Activated T-cell treated with anti-CD3 and anti-CD28 coated beads, Interleukin-2, amount 50 U/mL, for 4 hours (primary cell): Measurements from ENCODE around the gene ZSCAN20. TPM values are rescaled to one million over a fixed set of nuclear protein-coding genes. Genes with fewer than 3 reads are reported as not detected.

Experiments
- ATAC-seq, 2 donors: fragments of 200-7000 bp; cut with Tn5 transposase; one replicate each; pipeline ENCODE4 v1.10.0; 2021
- DNase-seq: peaks from one replicate; pipeline ENCODE4 v3.0.0-alpha.2; 2020
- H3K27me3 Mint-ChIP-seq: one replicate; pipeline ENCODE4 v1.8.0; 2021; ENCODE audit warnings: low read depth, mixed read lengths
- H3K36me3 Mint-ChIP-seq: one replicate; pipeline ENCODE4 v1.8.0; 2022; ENCODE audit warnings: mixed read lengths; ENCODE audit not compliant: insufficient read depth
- H3K4me1 Mint-ChIP-seq: one replicate; pipeline ENCODE4 v1.8.0; 2021; ENCODE audit warnings: low read depth, mixed read lengths
- H3K4me3 Mint-ChIP-seq: one replicate; pipeline ENCODE4 v1.8.0; 2021; ENCODE audit warnings: mild to moderate bottlenecking, moderate library complexity, mixed read lengths
- H3K9me3 Mint-ChIP-seq: one replicate; pipeline ENCODE4 v1.8.0; 2021; ENCODE audit warnings: mixed read lengths
- total RNA-seq, 3 donors: library from RNA; stranded (reverse); gene quantifications; one replicate each; pipeline ENCODE4 v1.2.1, GENCODE V29; 2021

Gene ZSCAN20
- total RNA-seq, 3 donors from 2014 or later = 1.9 to 3.7 (median 3.1) TPM

DNA sequence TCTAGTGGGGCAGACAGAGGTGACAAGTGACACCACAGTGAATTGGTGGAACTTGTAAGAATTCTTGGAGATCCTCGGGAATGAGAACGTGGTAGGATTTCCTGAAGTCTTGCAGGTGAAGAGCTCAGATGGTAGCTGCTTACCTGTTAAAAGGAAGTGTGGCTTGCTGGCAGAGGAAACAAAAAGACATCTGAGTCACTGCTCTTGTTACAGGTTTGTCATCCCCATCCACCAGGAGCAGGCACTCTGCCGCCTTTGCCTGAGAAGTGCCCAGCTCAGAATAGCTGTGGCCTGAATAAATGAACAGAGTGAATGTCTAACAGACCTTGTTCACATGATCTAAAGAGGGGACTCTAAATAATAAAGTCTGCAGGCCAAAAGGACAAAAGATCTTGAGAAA, 12.3 kb upstream of the ZSCAN20 start:
- Mint-ChIP-seq H3K4me3 (no peak overlapping the region), H3K36me3 (no peaks in the 10 kb centered on the region), H3K27me3 (peaks cover 6% of the 10 kb centered on the region), H3K9me3 (no peaks in the 10 kb centered on the region), H3K4me1 (no peaks in the 10 kb centered on the region)
- ATAC-seq (no peak), DNase-seq (no peak)

DNA sequence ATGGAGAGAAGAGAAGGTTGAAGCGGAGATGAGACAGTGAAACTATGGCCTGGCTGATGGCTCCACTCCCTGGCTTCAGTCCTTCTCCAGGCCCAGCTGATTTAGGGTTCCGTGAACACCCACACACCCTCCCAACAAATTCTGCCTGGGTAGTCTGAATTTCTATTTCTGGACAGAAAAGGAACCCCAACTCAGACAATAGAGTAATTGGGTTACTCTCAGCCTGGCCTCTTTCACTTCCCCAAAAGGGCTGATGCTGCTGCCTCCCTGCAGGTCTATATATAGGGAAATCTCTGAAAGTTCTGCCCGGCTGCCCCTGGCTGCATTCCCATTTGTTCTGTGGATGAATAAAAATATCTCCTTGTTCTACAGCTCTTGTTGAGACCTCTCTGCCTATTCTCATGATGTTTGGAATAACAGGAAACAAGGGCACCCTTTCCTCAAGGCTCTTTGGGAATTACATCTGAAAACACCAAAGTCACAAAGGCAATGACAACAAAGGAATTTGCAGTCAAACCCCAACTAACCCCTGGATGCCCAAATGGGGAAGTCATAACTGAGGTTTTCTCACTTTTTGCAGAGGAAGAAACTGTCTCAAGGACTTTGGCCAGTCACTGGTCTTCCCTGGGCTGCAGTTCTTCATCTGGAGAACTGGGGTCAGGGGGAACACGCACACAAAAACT, 11.4 kb upstream of the ZSCAN20 start:
- H3K36me3 Mint-ChIP-seq = no peaks in the 10 kb centered on the region
- no peaks in the 10 kb centered on the region for H3K9me3 Mint-ChIP-seq
- H3K4me3 Mint-ChIP-seq = no peak overlapping the region
- ATAC-seq (no peak), DNase-seq (no peak)
- H3K27me3 Mint-ChIP-seq = peaks cover 6% of the 10 kb centered on the region
- H3K4me1 Mint-ChIP-seq = no peaks in the 10 kb centered on the region

DNA sequence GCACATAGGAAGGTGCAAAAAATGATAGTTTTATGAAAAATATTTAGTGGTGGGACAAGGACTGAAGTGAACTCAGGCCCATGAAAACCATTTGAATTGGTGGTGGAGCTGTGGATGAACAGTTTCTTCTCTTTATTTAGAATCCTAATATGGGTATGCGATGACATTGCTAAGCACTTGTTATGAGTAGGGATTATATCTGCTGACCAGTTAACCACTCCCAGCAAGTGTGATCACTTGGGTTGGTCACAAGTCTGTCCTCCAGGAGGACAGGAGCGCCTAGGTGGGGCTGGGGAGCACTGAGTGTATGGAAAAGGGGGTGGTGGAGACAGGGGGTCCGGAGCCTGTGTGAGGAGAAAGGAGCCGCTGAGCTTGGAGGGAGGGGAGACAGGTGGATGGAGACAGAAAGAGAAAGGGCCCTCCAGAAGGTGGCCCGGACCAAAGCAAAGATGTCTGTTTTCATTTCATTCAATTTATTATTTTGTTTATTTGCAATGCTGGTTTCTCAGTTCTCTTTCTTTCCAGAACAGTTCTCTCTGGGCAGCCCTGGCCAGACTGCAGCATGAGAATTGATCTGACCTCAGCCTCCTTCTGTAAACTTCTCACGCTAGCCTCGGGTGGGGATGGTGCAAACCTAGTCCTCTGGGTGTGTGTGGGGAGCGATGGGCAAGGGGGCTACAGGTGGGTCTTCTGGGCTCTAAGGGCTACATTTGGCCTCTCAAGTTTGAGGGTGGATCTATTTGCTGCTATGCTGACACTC, 9.9 kb upstream of the ZSCAN20 start:
- Mint-ChIP-seq H3K36me3 (no peaks in the 10 kb centered on the region), H3K4me1 (no peaks in the 10 kb centered on the region), H3K4me3 (no peak overlapping the region), H3K9me3 (no peaks in the 10 kb centered on the region), H3K27me3 (peaks cover 6% of the 10 kb centered on the region)
- no peak for ATAC-seq
- no peak for DNase-seq

DNA sequence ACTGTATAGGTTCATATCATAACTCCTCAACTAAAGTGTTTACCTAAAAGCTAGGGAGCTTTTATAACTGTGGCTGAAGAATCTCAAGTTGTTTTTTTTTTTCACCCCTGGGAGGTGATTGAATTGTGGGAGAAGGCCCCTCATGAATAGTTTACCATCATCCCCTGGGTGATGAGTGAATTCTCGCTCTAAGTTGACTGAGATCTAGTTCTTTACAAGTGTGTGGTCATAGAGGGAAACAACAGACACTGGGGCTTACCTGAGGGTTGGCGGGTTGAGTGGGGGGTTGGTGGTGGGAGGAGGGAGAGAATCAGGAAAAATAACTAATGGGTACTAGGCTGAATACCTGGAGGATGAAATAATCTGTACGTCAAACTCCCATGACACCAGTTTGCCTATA, 7.9 kb upstream of the ZSCAN20 start:
- ATAC-seq = no peak
- no peak overlapping the region for H3K4me3 Mint-ChIP-seq
- no peaks in the 10 kb centered on the region for H3K9me3 Mint-ChIP-seq
- no peak for DNase-seq
- peaks cover 2% of the 10 kb centered on the region for H3K27me3 Mint-ChIP-seq
- H3K36me3 Mint-ChIP-seq = no peaks in the 10 kb centered on the region
- H3K4me1 Mint-ChIP-seq = peaks cover under 1% of the 10 kb centered on the region

DNA sequence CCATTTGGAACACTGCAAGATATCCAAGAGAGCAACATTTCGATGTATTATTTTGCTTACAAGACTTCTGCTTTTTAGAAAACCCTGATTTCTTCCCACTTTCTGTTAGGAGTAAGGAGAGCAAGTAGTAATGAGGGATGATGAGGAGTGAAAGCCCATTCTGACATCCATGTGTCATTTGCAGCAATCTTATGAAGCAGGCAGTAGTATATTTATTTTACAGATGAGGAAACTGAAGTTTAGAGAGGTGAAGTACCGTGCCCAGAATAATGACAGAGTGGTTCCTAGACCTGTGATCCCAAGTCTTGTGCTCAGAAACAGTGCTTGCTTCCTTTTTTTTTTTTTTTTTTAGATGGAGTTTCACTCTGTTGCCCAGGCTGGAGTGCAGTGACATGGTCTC, 7.1 kb upstream of the ZSCAN20 start:
- no peak for DNase-seq
- H3K9me3 Mint-ChIP-seq = no peaks in the 10 kb centered on the region
- H3K27me3 Mint-ChIP-seq = no peaks in the 10 kb centered on the region
- H3K4me3 Mint-ChIP-seq = no peak overlapping the region
- no peak for ATAC-seq
- no peaks in the 10 kb centered on the region for H3K36me3 Mint-ChIP-seq
- peaks cover 2% of the 10 kb centered on the region for H3K4me1 Mint-ChIP-seq

DNA sequence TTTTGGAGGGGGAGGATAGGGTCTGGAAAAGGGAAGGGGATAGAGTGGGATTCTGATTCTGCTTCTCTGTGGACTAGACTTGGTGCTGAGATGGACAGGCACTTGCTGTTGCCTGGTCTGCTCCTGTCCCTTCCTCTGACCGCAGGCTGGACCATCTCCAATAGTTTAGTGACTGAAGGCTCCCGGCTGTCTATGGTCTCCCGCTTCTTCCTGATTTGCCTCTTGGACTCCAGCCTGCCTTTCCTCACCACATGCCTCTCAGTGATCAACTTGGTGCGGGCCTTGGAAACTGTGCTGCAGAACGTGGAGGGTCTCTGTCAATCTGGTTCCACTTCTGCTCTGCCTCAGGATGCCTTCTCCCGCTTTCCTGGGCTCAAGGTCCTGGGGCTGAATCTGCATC, 6.3 kb upstream of the ZSCAN20 start:
- Mint-ChIP-seq H3K36me3 (no peaks in the 10 kb centered on the region), H3K27me3 (no peaks in the 10 kb centered on the region), H3K9me3 (no peaks in the 10 kb centered on the region), H3K4me1 (peaks cover 8% of the 10 kb centered on the region), H3K4me3 (no peak overlapping the region)
- DNase-seq (no peak), ATAC-seq (no peak)

GRCh38 chr1:33468011-33468410, 4.4 kb upstream of the ZSCAN20 start:
- Mint-ChIP-seq H3K27me3 (no peaks in the 10 kb centered on the region), H3K4me3 (no peak overlapping the region), H3K36me3 (no peaks in the 10 kb centered on the region)

DNA sequence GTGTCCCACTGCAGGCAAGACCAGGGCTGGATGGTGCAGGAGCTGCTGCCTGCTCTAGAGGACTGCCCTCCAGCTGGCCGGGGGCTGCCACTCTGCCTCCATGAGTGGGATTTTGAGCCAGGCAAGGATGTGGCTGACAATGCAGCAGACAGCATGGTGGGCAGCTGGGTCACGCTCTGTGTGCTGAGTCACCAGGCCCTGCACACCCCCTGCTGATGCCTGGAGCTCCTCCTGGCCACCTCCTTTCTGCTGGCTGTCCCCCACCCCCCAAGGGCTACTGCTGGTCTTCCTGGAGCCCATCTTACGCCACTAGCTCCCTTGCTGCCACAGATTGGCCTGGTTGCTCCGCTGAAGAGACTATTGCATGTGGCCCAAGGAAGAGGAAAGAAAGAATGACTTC, 3.9 kb upstream of the ZSCAN20 start:
- Mint-ChIP-seq H3K36me3 (no peaks in the 10 kb centered on the region), H3K4me1 (peaks cover 27% of the 10 kb centered on the region), H3K27me3 (no peaks in the 10 kb centered on the region), H3K9me3 (no peaks in the 10 kb centered on the region), H3K4me3 (no peak overlapping the region)
- no peak for ATAC-seq
- DNase-seq = no peak

More at GRCh38 chr1:33468011-33468410, 4.4 kb upstream of the ZSCAN20 start:
- no peak for DNase-seq
- peaks cover 23% of the 10 kb centered on the region for H3K4me1 Mint-ChIP-seq
- ATAC-seq = no peak
- no peaks in the 10 kb centered on the region for H3K9me3 Mint-ChIP-seq

- Mint-ChIP-seq H3K36me3 (no peaks in the 10 kb centered on the region), H3K4me1 (peaks cover 28% of the 10 kb centered on the region), H3K4me3 (no peak overlapping the region), H3K27me3 (no peaks in the 10 kb centered on the region), H3K9me3 (no peaks in the 10 kb centered on the region)
- no peak for ATAC-seq
- no peak for DNase-seq
These were observed 3.5 kb upstream of the ZSCAN20 start for GRCh38 chr1:33468967-33469366.

DNA sequence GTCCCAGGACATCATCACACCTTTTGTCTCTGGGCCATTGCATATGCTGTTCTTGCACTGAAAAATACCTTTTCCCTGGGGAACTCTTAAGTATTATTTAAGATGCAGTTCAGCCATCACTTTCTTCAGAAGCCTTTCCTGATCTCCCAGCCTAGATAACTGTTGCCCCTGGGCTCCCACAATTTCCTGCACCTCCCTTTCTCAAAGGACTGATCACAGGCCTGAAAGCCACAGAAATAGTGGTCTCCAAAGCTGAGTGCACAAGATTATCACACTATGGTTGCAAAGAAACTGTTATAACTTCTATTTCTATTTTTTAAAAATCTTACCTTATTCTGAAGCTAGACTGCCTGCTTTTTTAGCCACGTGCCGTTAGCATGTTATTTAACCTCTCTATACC, 2.8 kb upstream of the ZSCAN20 start:
- peaks cover 28% of the 10 kb centered on the region for H3K4me1 Mint-ChIP-seq
- no peak overlapping the region for H3K4me3 Mint-ChIP-seq
- ATAC-seq = no peak
- no peaks in the 10 kb centered on the region for H3K36me3 Mint-ChIP-seq
- no peaks in the 10 kb centered on the region for H3K27me3 Mint-ChIP-seq
- no peaks in the 10 kb centered on the region for H3K9me3 Mint-ChIP-seq
- DNase-seq = no peak

DNA sequence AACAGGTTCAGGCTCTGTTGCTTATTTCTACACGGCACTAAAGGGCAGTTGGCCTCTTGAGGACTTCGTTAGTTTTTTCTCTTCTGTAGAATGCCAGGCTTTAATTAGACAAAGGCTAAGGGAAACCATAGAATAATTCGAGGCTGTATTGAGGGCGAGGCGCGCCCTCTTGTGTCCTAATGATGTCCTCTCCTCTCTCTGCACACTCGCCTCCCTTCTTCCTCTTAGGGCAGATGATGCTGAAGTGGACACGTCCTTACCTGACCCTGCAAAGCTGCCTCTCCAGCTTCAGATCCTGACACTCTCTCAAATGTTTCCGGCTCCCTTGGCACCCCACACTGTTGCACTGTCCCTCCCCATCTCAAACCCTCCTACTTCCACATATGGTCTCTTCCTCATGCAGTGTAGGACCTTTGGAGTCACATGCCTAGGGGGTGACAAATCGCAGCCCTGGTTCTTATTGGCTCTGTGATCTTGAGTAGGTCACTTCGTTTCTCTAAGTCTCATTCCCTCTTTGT, 1.9 kb upstream of the ZSCAN20 start:
- no peaks in the 10 kb centered on the region for H3K27me3 Mint-ChIP-seq
- H3K36me3 Mint-ChIP-seq = no peaks in the 10 kb centered on the region
- peak overlapping the region; percentile 14 for H3K4me3 Mint-ChIP-seq
- H3K4me1 Mint-ChIP-seq = peaks cover 28% of the 10 kb centered on the region
- peak; percentile 34 to 39 for ATAC-seq
- DNase-seq = peak; percentile 35
- no peaks in the 10 kb centered on the region for H3K9me3 Mint-ChIP-seq

GRCh38 chr1:33471416-33471815, 1.0 kb upstream of the ZSCAN20 start:
- H3K27me3 Mint-ChIP-seq = no peaks in the 10 kb centered on the region
- ATAC-seq (no peak), DNase-seq (no peak)
- H3K36me3 Mint-ChIP-seq = no peaks in the 10 kb centered on the region
- H3K4me3 Mint-ChIP-seq = no peak overlapping the region
- H3K4me1 Mint-ChIP-seq = peaks cover 28% of the 10 kb centered on the region
- H3K9me3 Mint-ChIP-seq = no peaks in the 10 kb centered on the region

- H3K4me3 Mint-ChIP-seq = no peak overlapping the region
These were observed 1.5 kb downstream of the ZSCAN20 start for GRCh38 chr1:33473900-33474299.

DNA sequence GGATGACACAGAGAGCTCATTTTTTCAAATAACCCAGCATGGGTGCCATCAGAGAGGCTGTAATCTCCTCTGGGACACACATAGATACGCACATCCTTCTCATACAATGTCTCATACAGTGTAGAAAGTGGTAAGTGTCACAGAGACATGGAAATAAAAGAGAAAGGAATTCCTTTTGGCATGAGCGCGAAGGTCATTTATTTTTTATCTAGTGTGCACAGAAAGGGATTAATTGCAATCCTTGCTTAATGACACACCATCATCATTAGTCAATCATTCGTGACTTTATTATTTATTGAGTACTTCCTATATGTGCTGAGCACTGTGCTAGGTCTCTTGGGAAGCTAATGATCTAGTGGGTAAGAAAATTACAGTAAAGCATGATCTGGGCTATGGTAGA, 5.0 kb downstream of the ZSCAN20 start:
- peaks cover 9% of the 10 kb centered on the region for H3K4me1 Mint-ChIP-seq
- no peaks in the 10 kb centered on the region for H3K9me3 Mint-ChIP-seq
- H3K27me3 Mint-ChIP-seq = no peaks in the 10 kb centered on the region
- peaks cover 2% of the 10 kb centered on the region for H3K36me3 Mint-ChIP-seq
- no peak overlapping the region for H3K4me3 Mint-ChIP-seq
- no peak for ATAC-seq
- DNase-seq = no peak

More at GRCh38 chr1:33473900-33474299, 1.5 kb downstream of the ZSCAN20 start:
- no peaks in the 10 kb centered on the region for H3K9me3 Mint-ChIP-seq
- peaks cover 2% of the 10 kb centered on the region for H3K36me3 Mint-ChIP-seq
- H3K4me1 Mint-ChIP-seq = peaks cover 28% of the 10 kb centered on the region
- no peaks in the 10 kb centered on the region for H3K27me3 Mint-ChIP-seq
- ATAC-seq (no peak), DNase-seq (no peak)

DNA sequence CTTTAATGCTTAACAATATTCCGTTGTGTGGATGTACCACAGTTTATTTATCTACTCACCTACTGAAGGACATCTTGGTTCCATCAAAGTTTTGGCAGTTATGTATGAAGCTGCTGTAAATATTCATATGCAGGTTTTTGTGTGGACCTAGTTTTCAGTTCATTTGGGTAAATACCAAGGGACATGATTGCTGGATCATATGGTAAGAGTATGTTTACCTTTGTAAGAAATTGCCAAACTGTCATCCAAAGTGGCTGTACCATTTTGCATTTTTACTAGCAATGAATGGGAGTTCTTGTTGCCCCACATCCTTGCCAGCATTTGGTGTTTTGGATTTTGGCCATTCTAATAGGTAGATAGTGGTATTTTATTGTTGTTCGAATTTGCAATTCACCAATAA, 10.0 kb downstream of the ZSCAN20 start:
- no peak for ATAC-seq
- H3K4me3 Mint-ChIP-seq = no peak overlapping the region

More for the DNA sequence above, 10.0 kb downstream of the ZSCAN20 start:
- H3K9me3 Mint-ChIP-seq = peaks cover 20% of the 10 kb centered on the region
- H3K36me3 Mint-ChIP-seq = peaks cover 33% of the 10 kb centered on the region
- H3K27me3 Mint-ChIP-seq = no peaks in the 10 kb centered on the region
- DNase-seq = no peak
- H3K4me1 Mint-ChIP-seq = no peaks in the 10 kb centered on the region
